GM18499 (cell line): Measurements from ENCODE around the gene GPR85.
"Not testable (repeated sequence)": the region's sequence is repeated elsewhere in the genome, so short reads cannot be mapped to it uniquely, and the experiment has no call there.

ENCODE experiments used
- ATAC-seq: cut with Tn5 transposase; IDR thresholded peaks from one replicate; pipeline ENCODE4 v1.9.1; 2021; ENCODE audit warnings: moderate number of reproducible peaks; ENCODE audit not compliant: insufficient read depth, unreplicated experiment

The GPR85 gene, protein sequence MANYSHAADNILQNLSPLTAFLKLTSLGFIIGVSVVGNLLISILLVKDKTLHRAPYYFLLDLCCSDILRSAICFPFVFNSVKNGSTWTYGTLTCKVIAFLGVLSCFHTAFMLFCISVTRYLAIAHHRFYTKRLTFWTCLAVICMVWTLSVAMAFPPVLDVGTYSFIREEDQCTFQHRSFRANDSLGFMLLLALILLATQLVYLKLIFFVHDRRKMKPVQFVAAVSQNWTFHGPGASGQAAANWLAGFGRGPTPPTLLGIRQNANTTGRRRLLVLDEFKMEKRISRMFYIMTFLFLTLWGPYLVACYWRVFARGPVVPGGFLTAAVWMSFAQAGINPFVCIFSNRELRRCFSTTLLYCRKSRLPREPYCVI

GRCh38 chr7:113086431-113086888 lies at the start of gene GPR85:
Gene GPR85, minus strand, starts transcription at chr7:113086827. Its CDS starts 2,106 bp downstream, at chr7:113084721.
- peak; percentile 62 for ATAC-seq

DNA sequence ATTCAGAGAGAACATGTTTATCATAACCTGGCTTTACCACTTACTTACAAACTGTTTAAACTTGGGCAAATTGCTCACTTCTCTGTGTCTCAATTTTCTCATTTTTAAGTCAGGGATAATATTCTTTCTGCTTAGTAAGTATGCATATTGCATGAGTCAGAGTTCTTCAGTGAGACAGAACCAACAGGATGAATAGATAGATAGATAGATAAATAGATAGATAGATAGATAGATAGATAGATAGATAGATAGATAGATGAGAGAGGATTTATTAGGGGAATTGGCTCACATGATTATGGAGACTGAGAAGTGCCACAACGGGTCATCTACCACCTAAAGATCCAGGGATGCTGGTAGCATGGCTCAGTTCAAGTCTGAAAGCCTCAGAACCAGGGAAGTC lies 47.4 kb upstream of the GPR85 start:
- no peak for ATAC-seq

DNA sequence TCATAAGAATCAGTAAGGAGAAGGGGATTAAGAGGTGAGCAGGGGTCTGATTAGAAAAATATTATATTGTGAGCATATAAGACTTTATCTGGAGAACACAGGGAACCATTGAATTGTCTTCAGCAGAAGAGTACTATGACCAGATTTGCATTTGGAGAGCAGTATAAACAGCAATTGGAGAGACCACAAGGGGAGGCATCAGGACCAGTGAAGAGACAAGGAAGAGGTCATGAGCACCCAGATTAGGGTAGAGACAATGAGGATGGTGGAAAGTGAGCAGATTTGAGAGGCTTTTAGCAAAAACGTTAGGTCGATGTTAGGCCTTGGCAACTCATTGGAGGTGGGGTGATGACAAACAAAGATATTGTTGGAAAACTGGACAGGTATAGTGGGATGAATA lies 44.7 kb upstream of the GPR85 start:
- ATAC-seq = no peak

GRCh38 chr7:113128031-113128430 lies 41.4 kb upstream of the GPR85 start:
- ATAC-seq = no peak

DNA sequence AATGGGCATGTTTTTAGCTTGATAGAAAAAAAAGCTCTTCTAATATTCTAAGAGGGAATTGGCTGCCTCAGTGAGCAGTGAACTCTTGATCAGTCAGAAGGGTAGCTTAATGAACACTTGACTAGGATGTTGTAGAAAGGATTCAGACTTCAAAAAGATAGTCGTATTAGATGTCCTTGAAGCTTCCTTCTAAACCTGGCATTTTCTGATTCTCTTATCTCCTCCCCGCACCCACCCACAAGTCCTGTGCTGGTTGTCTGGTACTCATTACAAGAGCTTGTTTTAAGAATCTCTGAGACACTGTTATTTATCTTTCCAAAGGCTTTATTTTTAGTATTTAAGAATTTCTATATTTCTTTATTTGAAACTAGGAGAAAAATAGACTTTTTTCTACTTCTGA lies 39.1 kb upstream of the GPR85 start:
- ATAC-seq = no peak

DNA sequence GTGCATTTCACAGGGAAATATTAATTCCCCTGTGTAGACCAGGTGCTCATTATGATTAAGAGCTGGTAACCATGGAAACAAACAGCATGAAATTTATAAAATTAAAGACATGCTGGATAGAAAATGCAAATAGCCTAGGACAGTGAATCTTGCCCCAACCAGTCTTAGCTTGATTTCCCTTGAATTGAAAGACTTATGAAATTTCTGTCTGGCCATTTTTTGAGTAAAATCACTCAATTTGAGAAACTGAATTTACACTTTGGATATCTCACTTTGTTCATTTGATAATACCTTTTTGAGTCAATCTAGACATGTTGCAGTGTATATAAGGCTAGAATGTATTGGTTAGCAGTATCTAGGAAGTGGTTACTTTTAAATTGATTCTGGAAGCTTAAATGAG lies 36.1 kb upstream of the GPR85 start:
- ATAC-seq = no peak

GRCh38 chr7:113120647-113121046 lies 34.0 kb upstream of the GPR85 start:
- no peak for ATAC-seq

DNA sequence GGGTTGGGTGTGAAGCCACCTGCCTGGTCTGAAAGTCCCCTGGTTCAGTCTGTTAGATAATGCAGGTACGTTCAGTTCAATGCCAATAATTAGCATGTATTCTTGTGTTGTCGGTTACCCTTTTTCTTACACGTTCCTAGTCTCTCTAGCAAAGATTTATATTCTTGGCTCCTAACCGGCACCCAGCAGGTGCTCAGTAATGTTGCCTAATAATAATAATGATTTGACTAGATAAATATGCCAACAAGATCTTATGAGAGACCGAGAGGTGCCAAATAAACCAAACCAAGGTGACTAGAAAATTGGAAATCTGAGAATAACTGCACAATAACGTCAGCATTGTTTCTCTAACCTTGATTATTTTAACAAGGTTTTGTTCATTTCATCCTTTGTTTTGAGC lies 32.8 kb upstream of the GPR85 start:
- ATAC-seq = no peak

- ATAC-seq = peak; percentile 96
Observed at GRCh38 chr7:113118074-113118959, 31.7 kb upstream of the GPR85 start, which contains the start of gene SMIM30. Gene SMIM30, minus strand, starts transcription at chr7:113118554. Its CDS starts 976 bp downstream, at chr7:113117578.

GRCh38 chr7:113117374-113117774 lies 30.7 kb upstream of the GPR85 start:
- ATAC-seq = not testable (repeated sequence)

DNA sequence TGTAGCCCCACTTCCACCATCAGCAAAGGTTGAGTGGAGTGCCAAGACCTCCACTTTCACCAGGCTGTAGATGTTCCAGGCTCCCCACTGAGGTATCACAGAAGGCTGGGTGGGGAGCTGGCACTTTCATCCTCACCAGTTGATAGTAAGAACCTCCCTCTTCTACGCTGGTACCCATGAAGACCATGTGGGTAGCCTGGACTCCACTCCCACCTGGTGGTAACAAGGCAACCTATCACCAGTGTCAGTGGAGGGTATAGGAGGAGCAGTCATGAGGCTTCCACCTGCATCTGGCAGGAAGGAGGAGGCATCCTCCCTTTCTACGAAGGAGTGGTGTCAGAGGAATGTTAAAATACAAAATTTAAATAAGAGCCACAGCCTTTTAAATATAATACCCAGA lies 27.3 kb upstream of the GPR85 start:
- no peak for ATAC-seq

DNA sequence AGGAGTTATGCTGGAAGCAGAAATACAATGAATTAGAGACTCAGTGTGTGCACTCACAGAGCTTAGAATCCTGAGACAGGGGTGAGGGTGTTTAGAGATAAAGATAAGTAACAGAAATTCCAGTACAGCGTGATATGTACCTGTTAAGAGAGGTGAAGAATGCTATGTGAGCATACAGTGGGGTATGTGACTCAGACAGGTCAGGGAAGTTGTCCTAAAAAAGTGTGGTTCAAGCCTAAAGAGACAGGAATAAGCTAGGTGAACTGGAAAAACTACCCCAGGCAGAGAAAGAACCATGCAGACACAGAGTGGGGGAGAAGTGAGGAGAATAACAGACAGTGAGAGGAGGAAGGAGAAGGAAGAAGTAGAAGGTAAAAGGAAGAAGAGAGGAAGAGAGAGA lies 23.1 kb upstream of the GPR85 start:
- ATAC-seq = no peak

DNA sequence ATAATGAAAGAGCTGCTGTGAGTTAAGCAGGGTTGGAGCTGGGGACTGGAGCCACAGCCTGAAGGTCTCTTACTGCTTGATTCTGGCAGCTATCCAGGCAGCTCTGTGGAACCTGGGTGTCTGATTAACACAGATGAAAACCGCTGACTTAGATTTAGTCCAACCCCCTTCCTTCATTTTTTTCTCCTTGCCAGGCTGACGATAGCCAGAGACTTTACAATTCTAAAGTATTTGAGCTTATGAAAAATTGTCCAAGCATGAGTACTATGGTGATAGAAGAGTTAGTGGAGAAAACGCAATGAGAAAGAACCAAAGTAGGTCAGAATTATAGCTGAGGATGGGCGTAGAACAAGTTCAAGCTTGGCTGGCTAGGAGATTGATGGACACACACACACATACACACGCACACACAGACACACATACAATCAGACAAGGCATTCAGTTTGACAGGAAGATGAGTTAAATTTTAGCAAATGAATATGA lies 13.5 kb upstream of the GPR85 start:
- no peak for ATAC-seq

GRCh38 chr7:113099284-113099919 lies 12.8 kb upstream of the GPR85 start:
- no peak for ATAC-seq

- no peak for ATAC-seq
Observed at GRCh38 chr7:113094517-113095249, 8.1 kb upstream of the GPR85 start.

DNA sequence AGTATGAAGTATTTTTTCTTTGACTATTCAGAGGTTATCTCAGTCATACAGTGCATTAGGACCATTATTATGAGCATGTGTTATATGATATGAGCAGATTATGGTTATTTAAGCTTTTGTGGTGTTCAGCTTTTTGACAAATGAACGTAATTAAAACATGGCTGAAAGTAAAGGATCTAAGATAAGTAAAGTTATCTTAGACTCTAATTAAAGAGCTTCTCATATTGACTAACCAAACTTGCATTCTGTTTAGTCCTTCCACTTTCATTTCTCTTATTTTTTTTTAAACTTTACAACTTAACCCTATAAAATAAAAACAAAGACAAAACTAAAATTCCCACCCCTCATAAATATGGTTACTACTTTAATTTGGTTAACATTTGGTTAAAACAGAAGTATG lies 6.9 kb upstream of the GPR85 start:
- ATAC-seq = no peak

- no peak for ATAC-seq
Observed at GRCh38 chr7:113092762-113093161, 6.1 kb upstream of the GPR85 start.

DNA sequence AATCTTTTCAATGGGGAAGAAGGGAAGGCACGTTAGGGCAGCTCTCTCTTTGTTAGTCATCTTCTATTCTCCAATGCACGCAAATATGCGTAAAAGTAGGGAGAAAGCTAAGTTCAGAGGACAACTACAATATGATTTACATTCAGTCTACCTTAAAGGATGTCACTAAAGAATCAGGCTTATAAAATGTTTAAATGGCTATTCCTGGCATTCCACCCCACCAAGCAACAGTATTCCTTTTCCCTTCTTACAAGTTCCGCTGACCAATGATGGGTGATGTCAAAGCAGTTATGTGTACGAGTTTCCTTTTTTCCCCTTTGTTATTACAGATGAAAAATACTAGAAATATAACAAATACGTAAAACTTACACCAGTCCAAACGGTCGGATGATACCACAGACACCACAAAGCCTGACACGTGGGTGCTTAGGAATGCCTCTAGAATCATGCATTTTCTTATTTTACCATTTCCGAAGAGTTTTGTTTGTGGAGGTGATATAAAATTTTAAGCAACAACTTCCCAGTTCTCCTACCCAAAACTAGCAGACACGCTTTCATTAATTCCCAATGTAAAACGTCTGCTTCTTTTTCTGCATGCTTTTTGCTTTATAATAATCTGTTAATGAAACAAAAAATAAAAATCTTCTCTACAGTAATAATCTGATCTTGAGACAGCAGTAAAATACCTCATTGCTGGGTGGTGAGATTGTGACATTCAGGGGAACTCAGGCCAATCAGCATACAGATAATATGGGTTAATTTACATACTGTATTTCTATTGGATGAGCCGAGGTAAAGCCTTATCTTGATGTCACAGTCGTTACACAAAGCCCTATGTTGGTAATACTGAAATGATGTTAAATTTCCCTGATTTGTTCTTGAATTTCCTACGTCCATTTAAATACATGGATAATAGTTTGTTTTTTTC lies 708 bp upstream of the GPR85 start:
- no peak for ATAC-seq
